Hematopoietic multipotent progenitor cell treated with erythropoietin and hydrocortisone succinate and interleukin-3 and kit ligand, for 17 days (in vitro differentiated cells): ENCODE data around the gene CTTNBP2.

Experiments
- DNase-seq: peaks from one replicate; pipeline ENCODE4 v3.0.0-alpha.2; 2015; ENCODE audit warnings: low spot score

CTTNBP2 gene

GRCh38 chr7:117873310-117874190, at the start of gene CTTNBP2:
Gene CTTNBP2 (minus strand): TSS chr7:117873441. CDS start chr7:117873415, 26 bp downstream.
- no peak for DNase-seq

GRCh38 chr7:117916309-117916708, 43.1 kb upstream of the CTTNBP2 start:
- DNase-seq, result no peak

GRCh38 chr7:117912421-117912820, 39.2 kb upstream of the CTTNBP2 start:
- no peak for DNase-seq

GRCh38 chr7:117908031-117908795, 35.0 kb upstream of the CTTNBP2 start:
- no peak for DNase-seq

GRCh38 chr7:117907049-117907640, 33.9 kb upstream of the CTTNBP2 start:
- DNase-seq, result no peak

- no peak for DNase-seq
Measured at GRCh38 chr7:117902314-117902889, 29.2 kb upstream of the CTTNBP2 start.

- no peak for DNase-seq
Measured at GRCh38 chr7:117901089-117901797, 28.0 kb upstream of the CTTNBP2 start.

GRCh38 chr7:117896339-117896738, 23.1 kb upstream of the CTTNBP2 start:
- no peak for DNase-seq

- DNase-seq, result no peak
Measured at GRCh38 chr7:117895276-117895675, 22.0 kb upstream of the CTTNBP2 start.

GRCh38 chr7:117894037-117894436, 20.8 kb upstream of the CTTNBP2 start:
- no peak for DNase-seq

GRCh38 chr7:117892821-117893220, 19.6 kb upstream of the CTTNBP2 start:
- DNase-seq, result no peak

GRCh38 chr7:117889611-117890010, 16.4 kb upstream of the CTTNBP2 start:
- no peak for DNase-seq

- no peak for DNase-seq
Measured at GRCh38 chr7:117888627-117889026, 15.4 kb upstream of the CTTNBP2 start.

- DNase-seq, result no peak
Measured at GRCh38 chr7:117882594-117882993, 9.4 kb upstream of the CTTNBP2 start.

- no peak for DNase-seq
Measured at GRCh38 chr7:117876761-117877160, 3.5 kb upstream of the CTTNBP2 start.

- no peak for DNase-seq
Measured at GRCh38 chr7:117875566-117875965, 2.3 kb upstream of the CTTNBP2 start.

GRCh38 chr7:117874191-117874700, 1.0 kb upstream of the CTTNBP2 start:
- DNase-seq, result no peak

GRCh38 chr7:117872561-117873309, 506 bp downstream of the CTTNBP2 start:
- DNase-seq, result no peak

GRCh38 chr7:117871778-117872538, 1.3 kb downstream of the CTTNBP2 start:
- DNase-seq, result no peak

- DNase-seq, result no peak
Measured at GRCh38 chr7:117871401-117871777, 1.9 kb downstream of the CTTNBP2 start.
